SJSA1 (cell line): Measurements from ENCODE around the gene TTC16. TPM values are rescaled to one million over a fixed set of nuclear protein-coding genes. Genes with fewer than 3 reads are reported as not detected.
"Not testable (repeated sequence)": the region's sequence is repeated elsewhere in the genome, so short reads cannot be mapped to it uniquely, and the experiment has no call there.

ENCODE experiments used
- DNase-seq, 2 experiments: peaks; one replicate each; pipeline ENCODE4 v3.0.0-alpha.2; 2015 to 2020; ENCODE audit warnings: low spot score in 2 of 2, low read depth in 1 of 2
- H3K27ac ChIP-seq: fragments of 250-450 bp; sonication (Bioruptor Pico); 2 replicates; pipeline ENCODE4 v1.5.1; 2020; ENCODE audit warnings: mild to moderate bottlenecking, moderate library complexity
- H3K27me3 ChIP-seq: fragments of 250-450 bp; sonication (Bioruptor Pico); replicated peaks from 2 replicates; pipeline ENCODE4 v1.5.1; 2020; ENCODE audit warnings: mild to moderate bottlenecking, moderate library complexity
- H3K36me3 ChIP-seq: fragments of 250-450 bp; sonication (Bioruptor Pico); 2 replicates; pipeline ENCODE4 v1.5.1; 2020; ENCODE audit warnings: mild to moderate bottlenecking
- H3K4me1 ChIP-seq: fragments of 250-450 bp; sonication (Bioruptor Pico); replicated peaks from 2 replicates; pipeline ENCODE4 v1.6.1; 2021; ENCODE audit warnings: mild to moderate bottlenecking
- H3K4me3 ChIP-seq: fragments of 250-450 bp; sonication (Bioruptor Pico); 2 replicates; pipeline ENCODE4 v1.5.1; 2020; ENCODE audit warnings: mild to moderate bottlenecking
- H3K9me3 ChIP-seq: fragments of 250-450 bp; sonication (Bioruptor Pico); replicated peaks from 2 replicates; pipeline ENCODE4 v1.5.1; 2020; ENCODE audit warnings: mild to moderate bottlenecking
- total RNA-seq: library from RNA; depleted of rRNA; stranded (reverse); fragments of >200 nt; shearing (Covaris generic); gene quantifications from 2 replicates; pipeline ENCODE4 v1.2.3, GENCODE V29; 2014; rRNA removed

TTC16 gene
- total RNA-seq, 1 experiment from 2014 or later, result not detected

GRCh38 chr9:127776195-127776923, 60.5 kb downstream of the TTC16 start:
- H3K27ac ChIP-seq, result no peak overlapping the region
- H3K27me3 ChIP-seq, result no peaks in the 10 kb centered on the region
- no peak overlapping the region for H3K4me3 ChIP-seq
- H3K36me3 ChIP-seq, result no peaks in the 10 kb centered on the region
- no peaks in the 10 kb centered on the region for H3K4me1 ChIP-seq
- H3K9me3 ChIP-seq, result no peaks in the 10 kb centered on the region
- no peak for DNase-seq

- no peaks in the 10 kb centered on the region for H3K9me3 ChIP-seq
- no peaks in the 10 kb centered on the region for H3K27me3 ChIP-seq
- no peak overlapping the region for H3K27ac ChIP-seq
- no peaks in the 10 kb centered on the region for H3K36me3 ChIP-seq
- DNase-seq, result no peak
- H3K4me1 ChIP-seq, result no peaks in the 10 kb centered on the region
- no peak overlapping the region for H3K4me3 ChIP-seq
These were observed 61.0 kb downstream of the TTC16 start for GRCh38 chr9:127776924-127777289.

GRCh38 chr9:127777368-127777980, 61.6 kb downstream of the TTC16 start:
- Histone ChIP-seq H3K4me3 (no peak overlapping the region), H3K4me1 (no peaks in the 10 kb centered on the region), H3K36me3 (no peaks in the 10 kb centered on the region), H3K27me3 (no peaks in the 10 kb centered on the region), H3K27ac (no peak overlapping the region), H3K9me3 (no peaks in the 10 kb centered on the region)
- no peak for DNase-seq

- Histone ChIP-seq H3K27ac (no peak within 1 kb of the TSS), H3K4me3 (no peak within 1 kb of the TSS), H3K36me3 (no peaks in the 10 kb centered on the region), H3K9me3 (no peaks in the 10 kb centered on the region), H3K27me3 (no peaks in the 10 kb centered on the region), H3K4me1 (no peaks in the 10 kb centered on the region)
- DNase-seq, result no peak
These were observed 62.6 kb downstream of the TTC16 start, which contains the start of gene SH2D3C for GRCh38 chr9:127778280-127779135. TSS of gene SH2D3C (minus strand) at chr9:127778666. CDS start at chr9:127778627, 39 bp downstream.

- no peaks in the 10 kb centered on the region for H3K9me3 ChIP-seq
- DNase-seq, result no peak
- H3K4me3 ChIP-seq, result no peak overlapping the region
- no peaks in the 10 kb centered on the region for H3K27me3 ChIP-seq
- no peaks in the 10 kb centered on the region for H3K4me1 ChIP-seq
- H3K36me3 ChIP-seq, result no peaks in the 10 kb centered on the region
- no peak overlapping the region for H3K27ac ChIP-seq
These were observed 63.5 kb downstream of the TTC16 start for GRCh38 chr9:127779136-127779981.

GRCh38 chr9:127780126-127780885, 64.4 kb downstream of the TTC16 start:
- H3K36me3 ChIP-seq, result no peaks in the 10 kb centered on the region
- no peak for DNase-seq
- no peaks in the 10 kb centered on the region for H3K27me3 ChIP-seq
- H3K4me3 ChIP-seq, result no peak overlapping the region
- H3K27ac ChIP-seq, result no peak overlapping the region
- no peaks in the 10 kb centered on the region for H3K9me3 ChIP-seq
- H3K4me1 ChIP-seq, result peaks cover 4% of the 10 kb centered on the region; the same call in 1 of the 2 replicates

- not testable (repeated sequence) for H3K4me3 ChIP-seq, H3K4me1 ChIP-seq, H3K9me3 ChIP-seq, DNase-seq, H3K36me3 ChIP-seq, H3K27me3 ChIP-seq, H3K27ac ChIP-seq
These were observed 65.0 kb downstream of the TTC16 start for GRCh38 chr9:127780909-127781308.

Other genes starting within 250 kb of the TTC16 start
- gene STXBP1, start 103.8 kb upstream of the TTC16 start, total RNA-seq, result 18.4 and 72.6 TPM in 2 replicates
- gene CFAP157, start 9.1 kb upstream of the TTC16 start, total RNA-seq, result 0.11 TPM in 1 of 2 replicates, not detected in the other
- gene PTRH1, start 416 bp upstream of the TTC16 start, total RNA-seq, result 10.4 and 17.5 TPM in 2 replicates
- gene TOR2A, start 19.2 kb downstream of the TTC16 start, total RNA-seq, result 5.3 and 11.4 TPM in 2 replicates
- gene SH2D3C, start 62.6 kb downstream of the TTC16 start, total RNA-seq, result not detected in 2 replicates
- gene CDK9, start 70.0 kb downstream of the TTC16 start, total RNA-seq, result 16.8 and 21.4 TPM in 2 replicates
- gene FPGS, start 86.8 kb downstream of the TTC16 start, total RNA-seq, result 49.0 and 70.0 TPM in 2 replicates
- gene ENG, start 138.6 kb downstream of the TTC16 start, total RNA-seq, result 6.8 and 8.7 TPM in 2 replicates
- gene AK1, start 161.6 kb downstream of the TTC16 start, total RNA-seq, result 32.6 and 32.7 TPM in 2 replicates
- 37.0 and 42.9 TPM in 2 replicates for gene ST6GALNAC6, start 183.5 kb downstream of the TTC16 start, total RNA-seq
- 26.5 and 43.5 TPM in 2 replicates for gene ST6GALNAC4, start 201.0 kb downstream of the TTC16 start, total RNA-seq
- gene PIP5KL1, start 214.7 kb downstream of the TTC16 start, total RNA-seq, result 1.6 and 18.4 TPM in 2 replicates
- 20.4 and 24.5 TPM in 2 replicates for gene DPM2, start 221.8 kb downstream of the TTC16 start, total RNA-seq